H9 (cell line): ENCODE results near the gene ARHGEF25. TPM values are rescaled to one million over a fixed set of nuclear protein-coding genes. Genes with fewer than 3 reads are reported as not detected.

Source experiments
- DNase-seq: peaks from one replicate; pipeline ENCODE4 v3.0.0-alpha.2; 2017
- H2AFZ ChIP-seq: one replicate; pipeline ENCODE4 v1.6.1; 2013; ENCODE audit warnings: mild to moderate bottlenecking, low read length, control low read depth, moderate library complexity
- H2AK5ac ChIP-seq: 2 replicates; pipeline ENCODE4 v1.6.1; 2013; ENCODE audit warnings: low read length, control low read depth, mixed read lengths; ENCODE audit not compliant: insufficient read length
- H2BK120ac ChIP-seq: one replicate; pipeline ENCODE4 v1.6.1; 2013; ENCODE audit warnings: low read depth, mild to moderate bottlenecking, low read length, control low read depth, inconsistent platforms; ENCODE audit not compliant: poor library complexity, severe bottlenecking
- H2BK12ac ChIP-seq: 2 replicates; pipeline ENCODE4 v1.6.1; 2013; ENCODE audit warnings: low read length, control low read depth, mixed read lengths, low read depth; ENCODE audit not compliant: insufficient read length
- H2BK15ac ChIP-seq: 2 replicates; pipeline ENCODE4 v1.6.1; 2013; ENCODE audit warnings: low read depth, low read length, control low read depth
- H2BK20ac ChIP-seq: one replicate; pipeline ENCODE4 v1.6.1; 2013; ENCODE audit warnings: low read depth, mild to moderate bottlenecking, low read length, control low read depth, inconsistent platforms; ENCODE audit not compliant: poor library complexity, severe bottlenecking
- H2BK5ac ChIP-seq: 2 replicates; pipeline ENCODE4 v1.6.1; 2013; ENCODE audit warnings: low read length, control low read depth, mixed read lengths; ENCODE audit not compliant: insufficient read length
- H3K14ac ChIP-seq: 2 replicates; pipeline ENCODE4 v1.6.1; 2013; ENCODE audit warnings: low read length, control low read depth; ENCODE audit not compliant: insufficient read depth
- H3K18ac ChIP-seq: 2 replicates; pipeline ENCODE4 v1.6.1; 2013; ENCODE audit warnings: low read depth, mild to moderate bottlenecking, mixed read lengths, low read length, control low read depth; ENCODE audit not compliant: insufficient read length
- H3K23ac ChIP-seq: 2 replicates; pipeline ENCODE4 v1.6.1; 2013; ENCODE audit warnings: low read length, control low read depth, mixed read lengths, low read depth; ENCODE audit not compliant: insufficient read length
- H3K23me2 ChIP-seq: 2 replicates; pipeline ENCODE4 v1.6.1; 2013; ENCODE audit warnings: low read depth, mild to moderate bottlenecking, mixed read lengths, low read length, control low read depth; ENCODE audit not compliant: insufficient read length, poor library complexity, severe bottlenecking
- H3K27ac ChIP-seq: 2 replicates; pipeline ENCODE4 v1.5.1; 2013; ENCODE audit warnings: low read length, control low read depth, mixed read lengths, low read depth; ENCODE audit not compliant: insufficient read length
- H3K27me3 ChIP-seq: 2 replicates; pipeline ENCODE4 v1.6.1; 2013; ENCODE audit warnings: low read length, control low read depth, inconsistent platforms; ENCODE audit not compliant: insufficient read depth
- H3K4ac ChIP-seq: 2 replicates; pipeline ENCODE4 v1.6.1; 2013; ENCODE audit warnings: low read depth, mild to moderate bottlenecking, control low read depth, inconsistent platforms, low read length, moderate library complexity
- H3K4me1 ChIP-seq: 2 replicates; pipeline ENCODE4 v1.6.1; 2013; ENCODE audit warnings: low read length, control low read depth, inconsistent platforms; ENCODE audit not compliant: insufficient read depth
- H3K4me2 ChIP-seq: 2 replicates; pipeline ENCODE4 v1.6.1; 2013; ENCODE audit warnings: low read length, control low read depth, mixed read lengths; ENCODE audit not compliant: insufficient read length, insufficient read depth
- H3K56ac ChIP-seq: 2 replicates; pipeline ENCODE4 v1.6.1; 2013; ENCODE audit warnings: low read depth, mild to moderate bottlenecking, mixed read lengths, low read length, control low read depth; ENCODE audit not compliant: insufficient read length
- H3K79me1 ChIP-seq: 2 replicates; pipeline ENCODE4 v1.6.1; 2013; ENCODE audit warnings: low read depth, mild to moderate bottlenecking, moderate library complexity, low read length, control low read depth, inconsistent platforms; ENCODE audit not compliant: insufficient read depth, poor library complexity, severe bottlenecking
- H3K79me2 ChIP-seq: 2 replicates; pipeline ENCODE4 v1.6.1; 2013; ENCODE audit warnings: low read length, control low read depth, inconsistent platforms; ENCODE audit not compliant: insufficient read depth
- H3K9ac ChIP-seq: 2 replicates; pipeline ENCODE4 v1.6.1; 2013; ENCODE audit warnings: low read length, control low read depth, mixed read lengths; ENCODE audit not compliant: insufficient read length; ENCODE audit errors: extremely low read depth
- H3K9me3 ChIP-seq: one replicate; pipeline ENCODE4 v1.6.1; 2013; ENCODE audit warnings: low read depth, low read length, inconsistent platforms; ENCODE audit not compliant: control insufficient read depth
- H3T11ph ChIP-seq: one replicate; pipeline ENCODE4 v1.6.1; 2013; ENCODE audit warnings: mild to moderate bottlenecking, low read length, control low read depth, inconsistent platforms
- H4K20me1 ChIP-seq: one replicate; pipeline ENCODE4 v1.6.1; 2013; ENCODE audit not compliant: control insufficient read depth, insufficient read length, insufficient read depth
- H4K5ac ChIP-seq: 2 replicates; pipeline ENCODE4 v1.6.1; 2013; ENCODE audit warnings: low read depth, mild to moderate bottlenecking, mixed read lengths, low read length, control low read depth; ENCODE audit not compliant: insufficient read length
- H4K8ac ChIP-seq: replicated peaks from 2 replicates; pipeline ENCODE4 v1.6.1; 2013; ENCODE audit warnings: low read length, control low read depth, mixed read lengths, low read depth; ENCODE audit not compliant: insufficient read length
- H4K91ac ChIP-seq: 2 replicates; pipeline ENCODE4 v1.6.1; 2013; ENCODE audit warnings: low read depth, mild to moderate bottlenecking, moderate library complexity, mixed read lengths, low read length, control low read depth; ENCODE audit not compliant: insufficient read length
- H3K27ac Mint-ChIP-seq, 3 experiments: 2 replicates in 2 of 3; 3 replicates in 1 of 3; pipeline ENCODE4 v1.8.0; 2020 to 2021; ENCODE audit warnings: mixed read lengths in 3 of 3, mild to moderate bottlenecking in 1 of 3, moderate library complexity in 1 of 3
- H3K27me3 Mint-ChIP-seq: 2 replicates; pipeline ENCODE4 v1.8.0; 2021; ENCODE audit warnings: low read depth, mild to moderate bottlenecking, moderate library complexity, mixed read lengths
- H3K36me3 Mint-ChIP-seq, 3 experiments: 2 replicates in 2 of 3; 3 replicates in 1 of 3; pipeline ENCODE4 v1.8.0; 2020 to 2021; ENCODE audit warnings: low read depth in 3 of 3, mixed read lengths in 3 of 3; ENCODE audit not compliant: insufficient read depth in 1 of 3
- H3K4me1 Mint-ChIP-seq, 2 experiments: 2 replicates each; pipeline ENCODE4 v1.8.0; 2020; ENCODE audit warnings: mixed read lengths in 2 of 2
- H3K4me3 Mint-ChIP-seq, 2 experiments: 2 replicates in 1 of 2; 3 replicates in 1 of 2; pipeline ENCODE4 v1.8.0; 2020 to 2021; ENCODE audit warnings: mild to moderate bottlenecking in 2 of 2, mixed read lengths in 2 of 2, moderate library complexity in 1 of 2
- H3K9me3 Mint-ChIP-seq, 2 experiments: 2 replicates in 1 of 2; 3 replicates in 1 of 2; pipeline ENCODE4 v1.8.0; 2020; ENCODE audit warnings: mild to moderate bottlenecking in 2 of 2, mixed read lengths in 2 of 2, moderate library complexity in 1 of 2
- WGBS: extraction: QIAGEN DNeasy Blood & Tissue Kit; methylation state at CpG from one replicate; pipeline ENCODE4 v1.1.7; 2013; ENCODE audit warnings: missing lambda C conversion rate, low lambda C conversion rate, mixed read lengths; ENCODE audit not compliant: insufficient read length; ENCODE audit errors: extremely low coverage; 5-methylcytosine and 5-hydroxymethylcytosine counted together
- total RNA-seq: library from RNA; stranded (reverse); gene quantifications from 2 replicates; pipeline ENCODE4 v1.2.1, GENCODE V29; 2021
- TF ChIP-seq, protein P1 (sequence below): fragments of 200-600 bp; sonication (generic); conservative IDR thresholded peaks from 3 replicates; pipeline ENCODE4 v1.8.0; 2021; ENCODE audit warnings: antibody characterized with exemption, mild to moderate bottlenecking

ARHGEF25 gene
- total RNA-seq, 1 experiment from 2014 or later, result 22.6 TPM

DNA sequence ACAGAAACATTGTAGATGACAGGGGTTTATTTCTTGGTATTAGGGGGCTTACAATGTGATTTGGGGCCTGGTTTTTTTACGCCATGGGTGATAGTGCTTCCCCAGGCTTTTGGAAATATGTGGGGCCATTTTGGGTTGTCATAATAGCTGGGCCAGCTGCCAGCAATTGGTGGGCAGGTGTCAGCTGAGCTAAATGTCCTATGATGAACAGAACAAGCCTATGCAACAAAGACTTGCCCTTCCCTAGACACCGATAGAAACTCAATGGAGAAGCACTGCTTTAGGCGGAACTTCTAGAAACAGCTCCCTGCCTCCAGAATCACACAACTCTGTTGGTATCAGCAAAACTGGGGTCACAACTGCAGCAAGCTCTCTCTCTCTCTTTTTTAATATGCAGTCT is 26.9 kb downstream of the ARHGEF25 start:
- no peaks in the 10 kb centered on the region for H3K79me2 ChIP-seq
- no peak overlapping the region for H2BK5ac ChIP-seq
- H3T11ph ChIP-seq, result no peak overlapping the region
- no peak overlapping the region for H2AFZ ChIP-seq
- WGBS, result no CpG with 5 or more reads among the region's 3 CpGs
- H4K5ac ChIP-seq, result no peak overlapping the region
- no peak overlapping the region for H2BK120ac ChIP-seq
- no peak overlapping the region for H2AK5ac ChIP-seq
- no peak overlapping the region for H3K18ac ChIP-seq
- no peak overlapping the region for H3K56ac ChIP-seq
- no peak overlapping the region for H3K27ac ChIP-seq
- no peak overlapping the region for H3K4me2 ChIP-seq
- no peak overlapping the region for H2BK20ac ChIP-seq
- no peak overlapping the region for H4K8ac ChIP-seq
- H4K91ac ChIP-seq, result no peak overlapping the region
- no peak overlapping the region for H3K14ac ChIP-seq
- H3K79me1 ChIP-seq, result no peaks in the 10 kb centered on the region
- no peaks in the 10 kb centered on the region for H4K20me1 ChIP-seq
- DNase-seq, result no peak
- H3K27ac Mint-ChIP-seq, result no peak overlapping the region
- H3K27me3 Mint-ChIP-seq, result peaks cover 31% of the 10 kb centered on the region
- TF ChIP-seq, protein P1, sequence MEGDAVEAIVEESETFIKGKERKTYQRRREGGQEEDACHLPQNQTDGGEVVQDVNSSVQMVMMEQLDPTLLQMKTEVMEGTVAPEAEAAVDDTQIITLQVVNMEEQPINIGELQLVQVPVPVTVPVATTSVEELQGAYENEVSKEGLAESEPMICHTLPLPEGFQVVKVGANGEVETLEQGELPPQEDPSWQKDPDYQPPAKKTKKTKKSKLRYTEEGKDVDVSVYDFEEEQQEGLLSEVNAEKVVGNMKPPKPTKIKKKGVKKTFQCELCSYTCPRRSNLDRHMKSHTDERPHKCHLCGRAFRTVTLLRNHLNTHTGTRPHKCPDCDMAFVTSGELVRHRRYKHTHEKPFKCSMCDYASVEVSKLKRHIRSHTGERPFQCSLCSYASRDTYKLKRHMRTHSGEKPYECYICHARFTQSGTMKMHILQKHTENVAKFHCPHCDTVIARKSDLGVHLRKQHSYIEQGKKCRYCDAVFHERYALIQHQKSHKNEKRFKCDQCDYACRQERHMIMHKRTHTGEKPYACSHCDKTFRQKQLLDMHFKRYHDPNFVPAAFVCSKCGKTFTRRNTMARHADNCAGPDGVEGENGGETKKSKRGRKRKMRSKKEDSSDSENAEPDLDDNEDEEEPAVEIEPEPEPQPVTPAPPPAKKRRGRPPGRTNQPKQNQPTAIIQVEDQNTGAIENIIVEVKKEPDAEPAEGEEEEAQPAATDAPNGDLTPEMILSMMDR, result no peak
- H3K4me1 Mint-ChIP-seq, result peaks cover 21 to 22% of the 10 kb centered on the region in 2 experiments
- no peaks in the 10 kb centered on the region for H3K9me3 ChIP-seq
- no peak overlapping the region for H3K4ac ChIP-seq
- H3K4me1 ChIP-seq, result peaks cover 4% of the 10 kb centered on the region; the same call in 1 of the 2 replicates
- no peak overlapping the region for H3K9ac ChIP-seq
- peaks cover 2% of the 10 kb centered on the region; the same call in 1 of the 2 replicates for H3K27me3 ChIP-seq
- H3K36me3 Mint-ChIP-seq, result no peaks in the 10 kb centered on the region; a peak in 1 of 7 replicates
- H3K23ac ChIP-seq, result no peak overlapping the region
- no peak overlapping the region for H2BK12ac ChIP-seq
- H3K9me3 Mint-ChIP-seq, result peaks cover 11 to 13% of the 10 kb centered on the region in 2 experiments; a peak in 4 of 5 replicates
- H3K4me3 Mint-ChIP-seq, result no peak overlapping the region; a peak in 1 of 5 replicates
- no peak overlapping the region for H2BK15ac ChIP-seq
- H3K23me2 ChIP-seq, result peaks cover 4% of the 10 kb centered on the region
